ENCODE results near the gene PYY. TPM values are rescaled to one million over a fixed set of nuclear protein-coding genes. Genes with fewer than 3 reads are reported as not detected.

PYY gene
- total RNA-seq, 1 donor from 2014 or later = not detected

- no peak overlapping the region for H3K4me3 Mint-ChIP-seq
- no peak overlapping the region for H3K4me2 ChIP-seq
- no peak for DNase-seq (ENCODE audit: low spot score)
Observed at GRCh38 chr17:43917016-43917347, 36.8 kb downstream of the PYY start.

GRCh38 chr17:43916385-43916784 lies 37.4 kb downstream of the PYY start:
- no peaks in the 10 kb centered on the region for H3K36me3 Mint-ChIP-seq
- TF ChIP-seq EZH2phosphoT487 (IDR thresholded peaks at IDR 0.05) (no peak), EZH2 (IDR thresholded peaks at IDR 0.05) (no peak), CTCF (IDR thresholded peaks at IDR 0.05) (no peak)
- no peak overlapping the region for H3K4me2 ChIP-seq
- H3K4me3 ChIP-seq = no peak overlapping the region
- no peaks in the 10 kb centered on the region for H3K79me2 ChIP-seq (ENCODE audit: low read depth)
- no peaks in the 10 kb centered on the region for H4K20me1 ChIP-seq (ENCODE audit: low read depth)
- no peaks in the 10 kb centered on the region for H3K9me3 ChIP-seq (ENCODE audit: low read depth)
- peaks cover 15% of the 10 kb centered on the region for H3K27me3 Mint-ChIP-seq (ENCODE audit: insufficient read depth, low read depth)
- no peak for DNase-seq (ENCODE audit: low spot score)
- no peaks in the 10 kb centered on the region for H3K36me3 ChIP-seq
- no peak overlapping the region for H3K4me3 Mint-ChIP-seq
- no peak overlapping the region for H3K27ac Mint-ChIP-seq
- H2AFZ ChIP-seq (replicated peaks) = no peak overlapping the region
- H3K4me1 ChIP-seq = peaks cover 4% of the 10 kb centered on the region
- no peaks in the 10 kb centered on the region for H3F3A ChIP-seq (ENCODE audit: low read depth)
- no peak overlapping the region for H3K9ac ChIP-seq
- H3K27ac ChIP-seq = no peak overlapping the region
- H3K27me3 ChIP-seq = peaks cover 10% of the 10 kb centered on the region
- peaks cover 11% of the 10 kb centered on the region for H3K4me1 Mint-ChIP-seq
- no peaks in the 10 kb centered on the region for H3K9me3 Mint-ChIP-seq

More at GRCh38 chr17:43917016-43917347, 36.8 kb downstream of the PYY start:
- no peaks in the 10 kb centered on the region for H3K36me3 Mint-ChIP-seq
- H3K9me3 Mint-ChIP-seq = no peaks in the 10 kb centered on the region
- peaks cover 11% of the 10 kb centered on the region for H3K4me1 Mint-ChIP-seq
- Histone ChIP-seq H3K9ac (no peak overlapping the region), H3K4me1 (peaks cover 4% of the 10 kb centered on the region), H3K9me3 (ENCODE audit: low read depth) (no peaks in the 10 kb centered on the region), H3F3A (ENCODE audit: low read depth) (no peaks in the 10 kb centered on the region), H2AFZ (replicated peaks) (peak overlapping the region; percentile 54), H3K4me3 (no peak overlapping the region), H3K27me3 (peaks cover 10% of the 10 kb centered on the region), H3K36me3 (no peaks in the 10 kb centered on the region), H3K27ac (no peak overlapping the region), H3K79me2 (ENCODE audit: low read depth) (no peaks in the 10 kb centered on the region), H4K20me1 (ENCODE audit: low read depth) (no peaks in the 10 kb centered on the region)
- no peak overlapping the region for H3K27ac Mint-ChIP-seq
- peaks cover 15% of the 10 kb centered on the region for H3K27me3 Mint-ChIP-seq (ENCODE audit: insufficient read depth, low read depth)
- TF ChIP-seq EZH2phosphoT487 (IDR thresholded peaks at IDR 0.05) (no peak), CTCF (IDR thresholded peaks at IDR 0.05) (no peak), EZH2 (IDR thresholded peaks at IDR 0.05) (no peak)

GRCh38 chr17:43915559-43915958 lies 38.2 kb downstream of the PYY start:
- H3K9ac ChIP-seq = no peak overlapping the region
- no peaks in the 10 kb centered on the region for H4K20me1 ChIP-seq (ENCODE audit: low read depth)
- H3K27me3 Mint-ChIP-seq (ENCODE audit: insufficient read depth, low read depth) = peaks cover 13% of the 10 kb centered on the region
- no peak overlapping the region for H3K4me3 ChIP-seq
- TF ChIP-seq CTCF (IDR thresholded peaks at IDR 0.05) = no peak
- no peak for TF ChIP-seq EZH2 (IDR thresholded peaks at IDR 0.05)
- no peak for TF ChIP-seq EZH2phosphoT487 (IDR thresholded peaks at IDR 0.05)
- H3K27ac ChIP-seq = no peak overlapping the region
- H3K4me2 ChIP-seq = no peak overlapping the region
- no peaks in the 10 kb centered on the region for H3K9me3 ChIP-seq (ENCODE audit: low read depth)
- no peaks in the 10 kb centered on the region for H3K9me3 Mint-ChIP-seq
- no peak for DNase-seq (ENCODE audit: low spot score)
- no peaks in the 10 kb centered on the region for H3K36me3 Mint-ChIP-seq
- no peaks in the 10 kb centered on the region for H3K36me3 ChIP-seq
- H3K27ac Mint-ChIP-seq = no peak overlapping the region
- no peak overlapping the region for H2AFZ ChIP-seq (replicated peaks)
- H3F3A ChIP-seq (ENCODE audit: low read depth) = no peaks in the 10 kb centered on the region
- peaks cover 11% of the 10 kb centered on the region for H3K4me1 Mint-ChIP-seq
- no peaks in the 10 kb centered on the region for H3K79me2 ChIP-seq (ENCODE audit: low read depth)
- H3K27me3 ChIP-seq = peaks cover 10% of the 10 kb centered on the region
- H3K4me1 ChIP-seq = peaks cover 4% of the 10 kb centered on the region
- H3K4me3 Mint-ChIP-seq = no peak overlapping the region

All from neural progenitor cell (in vitro differentiated cells).